HEK293 (cell line): ENCODE results near the gene ZBED5.

Source experiments
- CTCF ChIP-seq: fragments of 450-650 bp; formaldehyde crosslinking; IDR thresholded peaks from 2 replicates; pipeline ENCODE4 v1.5.1; 2016; ENCODE audit warnings: missing biosample characterization, missing genetic modification characterization
- PRDM10 ChIP-seq: fragments of 450-650 bp; formaldehyde crosslinking; IDR thresholded peaks from 2 replicates; pipeline ENCODE4 v1.5.1; 2016; ENCODE audit warnings: missing biosample characterization, missing genetic modification characterization
- REST ChIP-seq: fragments of 450-650 bp; formaldehyde crosslinking; IDR thresholded peaks from 2 replicates; pipeline ENCODE4 v1.5.1; 2016; ENCODE audit warnings: missing biosample characterization, missing genetic modification characterization
- ZBTB26 ChIP-seq: fragments of 450-650 bp; formaldehyde crosslinking; optimal IDR thresholded peaks from 2 replicates; pipeline ENCODE3; 2016; ENCODE audit warnings: missing biosample characterization, mild to moderate bottlenecking, missing genetic modification characterization
- ZBTB6 ChIP-seq: fragments of 450-650 bp; formaldehyde crosslinking; IDR thresholded peaks from 2 replicates; pipeline ENCODE4 v1.5.1; 2017; ENCODE audit warnings: missing biosample characterization, missing genetic modification characterization
- ZFP3 ChIP-seq: fragments of 450-650 bp; formaldehyde crosslinking; IDR thresholded peaks from 2 replicates; pipeline ENCODE4 v1.5.1; 2016; ENCODE audit warnings: low read depth, missing biosample characterization, missing genetic modification characterization
- ZNF155 ChIP-seq: fragments of 450-650 bp; formaldehyde crosslinking; IDR thresholded peaks from 2 replicates; pipeline ENCODE4 v1.5.1; 2016; ENCODE audit warnings: missing biosample characterization, missing genetic modification characterization
- ZNF184 ChIP-seq: fragments of 450-650 bp; IDR thresholded peaks from 2 replicates; pipeline ENCODE4 v1.5.1; 2018; ENCODE audit warnings: missing biosample characterization, mild to moderate bottlenecking, missing genetic modification characterization
- ZNF274 ChIP-seq, 2 experiments: fragments of 200-500 bp in 1 of 2; fragments of 450-650 bp in 1 of 2; sonication (Bioruptor generic) in 1 of 2; formaldehyde crosslinking in 1 of 2; IDR thresholded peaks; 2 replicates each; pipeline versions ENCODE4 v1.5.1 to v1.6.1; 2014 to 2016; ENCODE audit warnings: borderline replicate concordance in 1 of 2, inconsistent platforms in 1 of 2, low read length in 1 of 2, missing biosample characterization in 1 of 2, missing genetic modification characterization in 1 of 2
- ZNF645 ChIP-seq: fragments of 450-650 bp; formaldehyde crosslinking; IDR thresholded peaks from 2 replicates; pipeline ENCODE4; 2016; ENCODE audit warnings: missing biosample characterization, missing genetic modification characterization
- ZNF768 ChIP-seq: fragments of 450-650 bp; formaldehyde crosslinking; IDR thresholded peaks from 2 replicates; pipeline ENCODE4 v1.5.1; 2018; ENCODE audit warnings: missing biosample characterization, mild to moderate bottlenecking, missing genetic modification characterization
- ZNF792 ChIP-seq: fragments of 450-650 bp; formaldehyde crosslinking; IDR thresholded peaks from 2 replicates; pipeline ENCODE4 v1.5.1; 2016; ENCODE audit warnings: missing biosample characterization, missing genetic modification characterization
- ZXDB ChIP-seq: fragments of 450-650 bp; formaldehyde crosslinking; IDR thresholded peaks from 2 replicates; pipeline ENCODE4 v1.5.1; 2016; ENCODE audit warnings: missing biosample characterization, missing genetic modification characterization

- TF ChIP-seq CTCF (tag by site-specific recombination) (no peak), ZFP3 (no peak), ZNF155 (tag by site-specific recombination) (no peak), ZBTB26 (tag by site-specific recombination) (no peak), ZXDB (tag by site-specific recombination) (no peak), ZNF792 (tag by site-specific recombination) (no peak), ZNF274 (IDR thresholded peaks at IDR 0.05; ENCODE audit: low read length) (no peak), ZNF274 (tag by site-specific recombination; IDR thresholded peaks at IDR 0.05; ENCODE audit: borderline replicate concordance) (no peak), PRDM10 (tag by site-specific recombination) (no peak), ZNF184 (tag by site-specific recombination) (no peak), ZNF768 (tag by site-specific recombination) (no peak), ZNF645 (no peak), ZBTB6 (no peak), REST (tag by site-specific recombination) (no peak)
Observed at GRCh38 chr11:10892250-10892649, 34.4 kb upstream of the ZBED5 start.
